Inflammatory macrophage treated with lipopolysaccharide for 4 hours (primary cell): ENCODE measurements around the gene LTB4R.

ENCODE experiments used
- DNase-seq: peaks from one replicate; pipeline ENCODE4 v3.0.0-alpha.2; 2020

LTB4R gene

DNA sequence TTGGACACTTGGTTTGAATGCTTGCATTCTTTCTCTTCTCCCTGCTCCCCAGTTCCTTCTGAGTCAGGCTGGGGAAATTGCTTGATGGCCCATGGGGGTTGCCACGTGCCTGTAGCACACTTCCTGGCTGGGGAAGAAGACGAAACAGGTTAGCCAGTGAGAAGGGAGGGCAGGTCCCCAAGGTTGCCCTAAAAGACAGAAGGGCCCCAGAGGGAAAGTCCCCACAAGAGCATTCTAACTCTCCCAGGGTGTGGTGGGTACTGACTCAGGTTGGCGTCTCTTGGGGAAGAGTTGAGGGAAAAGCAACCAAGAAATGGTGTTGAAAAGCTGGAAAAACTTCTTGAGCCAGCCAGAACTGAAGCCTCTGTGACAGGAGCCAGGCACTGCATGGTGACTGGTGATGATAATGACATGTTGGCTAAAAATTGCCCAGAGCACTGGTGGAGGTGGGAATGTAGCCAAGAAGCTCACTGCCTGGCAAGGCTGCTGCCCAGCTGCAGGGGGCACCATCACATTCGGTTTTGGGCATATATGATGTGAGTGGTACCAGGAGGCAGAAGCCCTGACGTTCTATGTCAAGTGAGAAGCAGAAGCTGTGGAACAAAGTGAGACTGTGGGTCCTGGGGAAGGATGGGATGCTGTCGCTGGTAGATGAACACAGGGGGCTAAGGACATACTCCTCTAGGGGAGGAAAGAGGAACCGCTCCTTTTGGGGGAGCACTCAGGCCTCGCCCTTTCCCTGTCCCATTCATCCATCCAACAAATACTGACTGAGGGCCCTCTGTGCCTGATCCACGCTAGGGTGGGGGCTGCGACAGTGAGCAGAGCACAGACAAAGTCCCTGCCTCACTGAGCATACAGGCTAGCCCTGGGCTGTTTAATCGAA, 31.8 kb upstream of the LTB4R start:
- DNase-seq, result peak; percentile 83

DNA sequence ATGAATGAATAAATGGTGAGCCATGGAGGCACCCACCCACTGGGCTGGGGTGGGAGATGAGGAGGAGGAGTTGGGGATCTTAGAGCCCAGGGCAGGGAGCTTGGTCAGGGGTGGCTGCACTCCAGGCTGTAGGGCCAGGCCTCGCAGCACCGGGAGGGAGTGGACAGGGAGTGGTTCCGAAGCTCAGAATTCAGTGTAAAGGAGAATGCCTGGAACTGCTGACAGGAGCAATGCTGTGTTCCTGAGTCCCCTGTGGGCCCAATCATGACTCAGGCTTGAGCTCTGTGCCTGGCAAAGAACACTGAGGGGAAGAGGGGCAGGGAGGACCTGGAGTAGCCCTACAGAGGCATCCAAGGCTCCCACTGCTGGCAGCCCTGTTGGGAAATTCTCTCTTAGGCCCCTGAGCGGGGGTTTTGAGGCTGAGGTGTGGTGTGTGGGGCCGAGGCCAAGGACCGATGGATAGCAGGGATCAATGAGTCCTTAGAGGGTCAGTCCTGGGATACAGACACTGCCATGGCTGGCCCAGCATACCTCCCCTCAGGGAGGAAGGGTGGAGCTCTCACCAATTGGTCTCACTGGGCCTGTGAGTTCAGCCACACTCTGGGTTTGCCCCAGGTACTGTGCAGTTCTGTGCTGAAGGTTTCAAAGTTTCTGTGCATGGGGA, 30.4 kb upstream of the LTB4R start:
- DNase-seq, result no peak

DNA sequence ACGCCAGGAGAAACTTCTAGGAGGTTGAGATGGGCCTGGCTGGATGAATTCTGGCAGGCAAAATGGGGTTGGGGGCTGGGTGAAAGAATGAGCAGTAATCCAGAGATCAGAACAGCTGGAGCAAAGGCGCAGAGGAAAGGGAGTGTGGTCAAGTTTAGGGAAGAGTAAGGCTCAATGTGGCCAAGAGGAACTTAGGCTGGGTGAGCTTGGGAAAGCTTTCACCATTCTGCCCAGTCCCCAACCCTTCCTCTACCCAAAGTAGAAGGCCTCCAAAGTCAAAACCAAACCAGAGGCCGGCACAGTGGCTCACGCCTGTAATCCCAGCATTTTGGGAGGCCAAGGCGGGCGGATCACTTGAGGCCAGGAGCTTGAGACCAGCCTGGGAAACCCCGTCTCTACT, 29.7 kb upstream of the LTB4R start:
- peak; percentile 45 for DNase-seq

- no peak for DNase-seq
Measured at GRCh38 chr14:24282736-24283135, 28.6 kb upstream of the LTB4R start.

DNA sequence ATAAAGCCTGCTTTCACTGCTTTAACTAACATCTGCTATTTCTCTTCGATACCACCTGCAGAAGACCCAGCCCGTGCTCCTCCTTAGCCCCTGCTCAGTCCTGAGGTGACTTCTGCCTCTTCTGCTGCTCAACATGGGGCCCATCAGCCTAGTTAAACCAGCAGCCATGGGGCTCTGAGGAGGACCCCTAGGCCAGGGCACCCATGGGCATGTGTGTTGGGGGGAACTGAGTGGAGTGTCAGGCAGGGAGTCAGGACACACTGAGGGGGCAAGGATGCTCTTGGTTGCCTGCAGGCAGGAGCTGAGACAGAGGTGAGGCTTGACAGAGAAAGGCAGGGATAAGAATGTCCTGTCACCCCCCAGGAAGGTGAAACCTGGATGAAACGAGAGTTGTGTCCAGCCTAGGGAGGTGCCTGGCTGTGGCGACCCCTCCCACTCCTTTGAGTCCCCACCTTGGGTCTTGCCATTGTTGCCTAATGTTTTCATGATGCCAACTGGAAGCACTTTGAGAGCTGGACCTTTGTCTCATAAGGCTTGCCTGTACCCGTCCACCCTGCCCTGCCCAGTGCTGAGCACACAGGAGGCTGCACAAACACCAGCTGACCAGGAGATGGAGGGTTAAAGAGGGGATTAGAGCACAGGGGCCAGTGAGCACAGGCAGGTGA, 27.4 kb upstream of the LTB4R start:
- DNase-seq, result no peak

GRCh38 chr14:24284501-24285035, 26.7 kb upstream of the LTB4R start:
- no peak for DNase-seq

DNA sequence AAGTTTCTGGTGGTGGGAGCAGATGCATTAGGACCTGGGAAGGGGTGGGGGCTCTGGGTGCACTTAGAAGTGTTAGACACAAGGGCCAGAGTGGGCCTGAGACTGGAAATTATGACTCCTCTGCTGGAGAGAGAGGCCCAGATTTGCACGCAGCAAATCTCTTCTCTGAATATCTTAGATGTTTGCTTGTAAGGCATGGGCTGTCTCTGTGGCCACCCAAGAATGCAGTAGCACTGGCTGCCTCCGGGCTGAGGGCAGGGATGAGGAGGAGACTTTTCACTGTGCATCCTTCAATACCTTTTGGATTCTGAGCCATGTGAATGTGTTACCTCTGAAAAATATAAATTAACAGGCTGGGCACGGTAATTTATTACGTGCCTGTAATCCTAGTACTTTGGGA, 26.0 kb upstream of the LTB4R start:
- DNase-seq, result no peak

- DNase-seq, result no peak
Measured at GRCh38 chr14:24286996-24287395, 24.3 kb upstream of the LTB4R start.

DNA sequence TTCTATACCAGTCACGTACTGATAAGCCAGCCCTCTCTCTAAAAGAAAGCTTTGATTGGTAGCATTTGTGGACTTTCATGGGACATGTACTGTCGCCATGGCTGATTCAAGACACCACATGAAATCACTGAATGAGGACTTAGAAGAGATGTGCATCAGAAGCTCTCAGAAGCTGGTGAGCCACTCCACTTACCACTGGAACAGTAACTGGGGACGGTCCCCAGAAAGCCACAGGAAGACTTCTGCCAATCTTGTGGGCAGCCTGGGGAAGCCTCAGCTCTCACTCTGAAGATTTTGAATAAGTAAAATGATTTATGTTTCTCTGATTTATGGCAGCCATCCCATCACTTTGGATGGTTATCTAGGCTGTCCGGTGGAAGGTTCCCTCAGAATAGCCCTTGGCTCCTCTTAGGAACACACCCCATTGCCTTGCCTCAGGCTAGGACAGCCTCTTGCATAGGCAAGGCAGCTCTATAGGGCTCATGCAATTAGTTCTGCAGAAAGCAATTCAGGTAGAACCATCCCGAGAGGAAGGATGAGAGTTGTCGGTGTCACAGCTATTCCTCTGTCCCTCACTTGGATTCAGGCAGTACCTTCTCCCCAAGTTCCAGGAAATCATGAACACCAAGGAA, 21.5 kb upstream of the LTB4R start:
- DNase-seq, result no peak

DNA sequence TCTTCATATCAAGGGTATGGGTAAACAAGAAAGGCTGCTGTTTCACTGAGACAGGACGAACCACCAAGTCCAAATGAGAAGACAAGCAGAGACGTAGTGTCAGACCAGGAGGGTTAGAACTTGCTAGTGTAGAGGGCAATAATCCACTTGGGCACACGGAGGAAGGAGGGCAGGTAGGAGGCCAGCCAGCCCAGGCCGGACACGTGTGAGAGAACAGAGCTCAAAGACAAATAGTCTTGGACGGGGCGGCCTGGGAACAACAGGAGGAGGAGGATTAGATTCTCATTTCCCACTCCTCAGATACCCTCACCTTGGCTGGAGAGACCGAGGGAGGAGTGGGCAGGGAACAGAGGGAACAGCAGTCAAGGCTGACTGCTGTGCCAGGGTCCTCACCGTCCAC, 20.6 kb upstream of the LTB4R start:
- no peak for DNase-seq

- DNase-seq, result no peak
Measured at GRCh38 chr14:24291446-24292117, 19.7 kb upstream of the LTB4R start.

GRCh38 chr14:24292118-24292807, 19.0 kb upstream of the LTB4R start:
- no peak for DNase-seq

GRCh38 chr14:24293525-24293924, 17.8 kb upstream of the LTB4R start:
- no peak for DNase-seq

- DNase-seq, result peak; percentile 91
Measured at GRCh38 chr14:24296341-24297157, 14.8 kb upstream of the LTB4R start.

DNA sequence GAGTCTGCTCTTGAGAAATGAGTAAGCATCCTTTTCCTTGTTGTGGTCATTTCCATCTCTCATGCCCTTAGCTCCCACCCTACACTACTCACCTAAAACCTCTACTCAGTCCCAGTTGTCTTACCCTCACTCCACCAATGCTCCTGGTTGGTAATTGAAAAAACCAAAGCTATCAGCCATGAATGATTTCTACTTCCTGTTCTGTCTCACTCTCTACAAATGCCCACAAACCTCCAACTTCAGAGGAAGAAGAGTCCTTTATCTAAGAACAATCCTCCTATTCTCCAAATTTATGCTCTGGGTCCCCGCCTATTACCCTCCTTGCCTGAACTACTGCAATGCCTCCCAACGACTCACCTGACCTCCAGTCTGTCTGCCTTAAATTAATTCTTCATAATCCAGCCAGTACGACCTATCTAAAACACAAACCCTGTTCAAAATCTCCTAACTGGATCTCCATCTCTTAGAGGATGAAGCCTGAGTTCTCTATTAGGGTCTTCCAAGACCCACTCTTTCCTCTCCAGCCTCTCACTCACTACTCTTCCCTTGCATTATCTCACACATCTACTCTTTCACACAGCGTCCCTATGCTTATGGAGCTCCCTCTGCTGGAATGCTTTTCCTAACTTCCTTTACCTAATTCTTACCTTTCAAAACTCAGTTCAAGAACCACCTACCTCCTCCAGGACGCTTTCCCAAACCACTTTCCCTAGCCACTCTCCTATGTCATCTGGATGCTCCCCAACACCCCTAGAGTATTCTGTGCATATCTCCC, 13.9 kb upstream of the LTB4R start:
- DNase-seq, result peak; percentile 50

DNA sequence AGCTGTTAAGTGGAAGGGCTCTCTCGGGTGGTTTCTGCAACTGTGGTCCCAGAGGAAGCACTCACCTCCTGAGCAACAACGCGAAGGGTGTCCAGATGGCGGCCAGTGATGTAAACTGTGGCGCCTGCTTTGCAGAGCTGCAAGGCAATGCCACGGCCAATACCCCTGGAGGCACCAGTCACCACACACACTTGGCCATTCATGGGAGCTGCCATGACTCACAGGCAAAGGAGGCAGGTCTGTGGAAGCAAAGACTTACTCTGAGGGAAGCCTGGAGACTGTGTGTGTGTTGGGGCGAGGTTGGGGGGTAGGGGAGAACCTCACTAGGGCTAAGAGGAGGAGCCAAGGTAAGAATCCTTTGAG, 12.4 kb upstream of the LTB4R start:
- peak; percentile 28 for DNase-seq

DNA sequence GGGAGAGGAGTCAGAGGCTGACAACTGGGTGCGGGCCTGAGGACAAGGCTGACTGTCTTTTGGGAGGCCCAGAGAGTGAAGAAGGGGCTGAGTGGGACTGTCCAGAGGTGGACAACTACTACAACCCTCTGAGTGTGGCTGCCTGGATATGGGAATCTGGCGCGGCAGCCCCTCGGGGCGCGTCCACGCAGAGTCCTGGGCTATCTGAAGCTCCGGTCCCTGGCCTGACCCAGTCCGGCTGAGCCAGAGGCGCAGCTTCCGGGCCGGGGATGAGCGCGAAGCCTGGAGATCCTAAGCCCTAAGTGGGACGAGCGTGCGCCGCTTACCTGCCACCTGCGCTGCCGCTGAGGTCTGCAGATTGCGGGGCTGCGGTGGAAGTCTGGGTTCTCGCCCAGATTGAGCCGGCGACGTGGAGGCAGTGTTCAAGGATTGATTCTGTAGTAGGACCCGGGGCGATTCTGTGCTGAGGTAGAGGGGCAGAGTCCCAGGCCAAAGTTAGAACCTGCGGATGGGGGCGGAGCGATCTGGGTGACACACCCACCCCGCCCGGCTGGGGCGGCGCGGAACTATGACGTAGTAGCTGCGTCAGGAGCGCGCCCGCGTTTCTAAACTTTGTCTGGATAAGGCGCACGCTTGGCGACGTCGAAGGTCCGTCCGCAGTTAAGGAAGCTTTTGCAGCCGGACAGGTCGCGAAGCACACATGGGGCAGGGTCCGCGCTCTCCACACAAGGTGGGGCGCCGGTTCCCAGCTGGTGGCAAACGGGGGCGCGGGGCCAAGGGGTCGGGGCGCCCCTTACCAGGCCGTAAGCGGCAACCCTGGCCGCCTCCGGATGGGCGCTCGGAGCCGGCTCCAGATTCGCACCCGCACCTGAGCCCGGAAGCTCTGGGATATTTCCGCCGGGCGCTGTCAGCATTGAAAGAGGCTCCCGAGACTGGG, 11.8 kb upstream of the LTB4R start, which contains the start of the genes DHRS1 and NOP9:
Gene DHRS1 (minus strand): TSS at position 526 of the 937 bp plus-strand sequence. CDS start 674 bp downstream, outside the sequence.
Gene NOP9 (plus strand): TSS at position 596 of the 937 bp plus-strand sequence. CDS start 105 bp downstream, at position 701.
- peak; percentile 89 for DNase-seq

DNA sequence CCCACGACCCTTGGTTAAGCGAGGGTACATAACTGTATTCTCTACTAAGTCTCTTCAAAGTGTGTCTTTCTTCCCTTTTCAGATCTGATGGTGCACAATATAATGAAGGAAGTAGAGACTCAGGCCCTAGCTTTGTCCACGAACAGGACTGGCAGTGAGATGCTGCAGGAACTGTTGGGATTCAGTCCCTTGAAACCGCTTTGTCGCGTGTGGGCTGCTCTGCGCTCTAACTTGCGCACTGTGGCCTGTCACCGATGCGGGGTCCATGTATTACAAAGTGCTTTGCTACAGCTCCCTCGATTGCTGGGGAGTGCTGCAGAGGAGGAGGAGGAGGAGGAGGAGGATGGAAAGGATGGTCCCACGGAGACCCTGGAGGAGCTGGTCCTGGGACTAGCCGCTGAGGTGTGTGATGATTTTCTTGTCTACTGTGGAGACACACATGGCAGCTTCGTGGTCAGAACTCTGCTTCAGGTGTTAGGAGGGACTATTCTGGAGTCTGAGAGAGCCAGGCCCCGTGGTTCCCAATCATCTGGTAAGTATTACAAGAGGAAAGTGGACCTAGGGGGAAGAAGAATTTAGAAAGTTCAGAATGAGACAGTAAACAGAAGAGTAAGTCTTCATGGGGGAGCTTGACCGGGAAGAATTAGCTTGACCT, 10.8 kb upstream of the LTB4R start:
- no peak for DNase-seq
